RWPE2 (cell line): Measurements from ENCODE around the gene IFNA17.

Experiments
- ATAC-seq: fragments of 200-7000 bp; cut with Tn5 transposase; 3 replicates; pipeline ENCODE4 v1.9.1; 2021; ENCODE audit warnings: low read depth
- DNase-seq: peaks from one replicate; pipeline ENCODE4 v3.0.0-alpha.2; 2020; ENCODE audit warnings: low spot score
- H3K27ac ChIP-seq: fragments of 450-650 bp; 2 replicates; pipeline ENCODE4 v1.5.1; 2017; ENCODE audit warnings: mild to moderate bottlenecking; ENCODE audit not compliant: poor library complexity, severe bottlenecking
- H3K27me3 ChIP-seq: fragments of 250-450 bp; sonication (Bioruptor Pico); 2 replicates; pipeline ENCODE4 v1.5.1; 2021; ENCODE audit warnings: mild to moderate bottlenecking, moderate library complexity; ENCODE audit not compliant: insufficient read depth, poor library complexity, severe bottlenecking
- H3K36me3 ChIP-seq: fragments of 250-450 bp; sonication (Bioruptor Pico); 2 replicates; pipeline ENCODE4 v1.5.1; 2020; ENCODE audit warnings: low read depth, mild to moderate bottlenecking, moderate library complexity
- H3K4me1 ChIP-seq: fragments of 250-450 bp; sonication (Bioruptor Pico); 2 replicates; pipeline ENCODE4 v1.5.1; 2021; ENCODE audit warnings: mild to moderate bottlenecking, moderate library complexity; ENCODE audit not compliant: insufficient read depth, poor library complexity, severe bottlenecking
- H3K4me3 ChIP-seq: fragments of 250-450 bp; sonication (Bioruptor Pico); 2 replicates; pipeline ENCODE4 v1.5.1; 2021; ENCODE audit warnings: mild to moderate bottlenecking, moderate library complexity; ENCODE audit not compliant: severe bottlenecking
- H3K9me3 ChIP-seq: fragments of 250-450 bp; sonication (Bioruptor Pico); 2 replicates; pipeline ENCODE4 v1.5.1; 2021; ENCODE audit warnings: mild to moderate bottlenecking, moderate library complexity; ENCODE audit not compliant: severe bottlenecking
- CTCF ChIP-seq: fragments of 450-650 bp; IDR thresholded peaks from one replicate; pipeline ENCODE4 v1.5.1; 2017; ENCODE audit warnings: mild to moderate bottlenecking, moderate library complexity; ENCODE audit not compliant: poor library complexity, severe bottlenecking

The IFNA17 gene

GRCh38 chr9:21265421-21266189, 37.6 kb upstream of the IFNA17 start:
- H3K4me1 ChIP-seq: no peaks in the 10 kb centered on the region
- no peak overlapping the region for H3K27ac ChIP-seq
- H3K27me3 ChIP-seq: peaks cover 67% of the 10 kb centered on the region
- H3K4me3 ChIP-seq: no peak overlapping the region
- H3K9me3 ChIP-seq: no peaks in the 10 kb centered on the region
- TF ChIP-seq CTCF: no peak
- no peaks in the 10 kb centered on the region for H3K36me3 ChIP-seq
- no peak for DNase-seq
- peak; percentile 33; the same call in 1 of the 3 replicates for ATAC-seq

GRCh38 chr9:21255538-21256212, 27.7 kb upstream of the IFNA17 start:
- H3K27me3 ChIP-seq: peaks cover 24% of the 10 kb centered on the region
- DNase-seq (no peak), ATAC-seq (no peak)
- H3K4me3 ChIP-seq: no peak overlapping the region
- no peaks in the 10 kb centered on the region for H3K36me3 ChIP-seq
- no peaks in the 10 kb centered on the region for H3K9me3 ChIP-seq
- H3K27ac ChIP-seq: no peak overlapping the region
- no peaks in the 10 kb centered on the region for H3K4me1 ChIP-seq
- TF ChIP-seq CTCF: no peak

- no peak overlapping the region for H3K27ac ChIP-seq
- ATAC-seq: peak; percentile 91
- no peaks in the 10 kb centered on the region for H3K4me1 ChIP-seq
- no peaks in the 10 kb centered on the region for H3K36me3 ChIP-seq
- peaks cover 39% of the 10 kb centered on the region for H3K27me3 ChIP-seq
- peak; percentile 72 for TF ChIP-seq CTCF
- no peak for DNase-seq
- no peaks in the 10 kb centered on the region for H3K9me3 ChIP-seq
- no peak overlapping the region for H3K4me3 ChIP-seq
Observed at GRCh38 chr9:21252721-21253547, 24.9 kb upstream of the IFNA17 start.

- DNase-seq: no peak
- Histone ChIP-seq H3K27ac (no peak overlapping the region), H3K4me1 (no peaks in the 10 kb centered on the region), H3K27me3 (peaks cover 35% of the 10 kb centered on the region), H3K9me3 (no peaks in the 10 kb centered on the region), H3K4me3 (no peak overlapping the region), H3K36me3 (no peaks in the 10 kb centered on the region)
- no peak; the same call in 2 of the 3 replicates for ATAC-seq
- no peak for TF ChIP-seq CTCF
Observed at GRCh38 chr9:21251638-21252037, 23.6 kb upstream of the IFNA17 start.
